WTC11 (cell line): ENCODE data around the gene FABP1. TPM values are rescaled to one million over a fixed set of nuclear protein-coding genes. Genes with fewer than 3 reads are reported as not detected.

ENCODE experiments used
- ATAC-seq: fragments of 200-7000 bp; cut with Tn5 transposase; 2 replicates; pipeline ENCODE4 v1.10.0; 2021; ENCODE audit warnings: mild to moderate bottlenecking, moderate library complexity
- CTCF ChIA-PET: fragments of 300-600 bp; sonication (Branson Sonifier 250); formaldehyde crosslinking; loops from one replicate; lab custom pipeline; 2021; ENCODE audit warnings: antibody characterized with exemption; lab: Charles Lee
- POLR2A ChIA-PET: fragments of 350-600 bp; sonication (Branson Sonifier 250); formaldehyde crosslinking; loops from one replicate; lab custom pipeline; 2021; ENCODE audit warnings: antibody characterized with exemption; lab: Charles Lee
- DNase-seq: peaks from one replicate; pipeline ENCODE4 v3.0.0; 2021; ENCODE audit warnings: low spot score
- H3K27ac Mint-ChIP-seq: 2 replicates; pipeline ENCODE4 v1.8.0; 2021; ENCODE audit warnings: mixed read lengths
- H3K27me3 Mint-ChIP-seq: 2 replicates; pipeline ENCODE4 v1.8.0; 2021; ENCODE audit warnings: low read depth, mild to moderate bottlenecking, moderate library complexity, mixed read lengths
- H3K36me3 Mint-ChIP-seq: 2 replicates; pipeline ENCODE4 v1.8.0; 2021; ENCODE audit warnings: mixed read lengths
- H3K4me1 Mint-ChIP-seq: 2 replicates; pipeline ENCODE4 v1.8.0; 2022; ENCODE audit warnings: mixed read lengths
- H3K4me3 Mint-ChIP-seq: 2 replicates; pipeline ENCODE4 v1.8.0; 2021; ENCODE audit warnings: mild to moderate bottlenecking, moderate library complexity, mixed read lengths
- H3K9me3 Mint-ChIP-seq: 2 replicates; pipeline ENCODE4 v1.8.0; 2021; ENCODE audit warnings: mixed read lengths
- AFF4 ChIP-seq: sonication (generic); formaldehyde crosslinking; IDR thresholded peaks from 2 replicates; pipeline ENCODE4 v1.8.1; 2023; ENCODE audit warnings: mild to moderate bottlenecking, missing genetic modification reagents, borderline replicate concordance
- ARID4B ChIP-seq: sonication (generic); formaldehyde crosslinking; IDR thresholded peaks from 2 replicates; pipeline ENCODE4 v1.8.0; 2023; ENCODE audit warnings: missing genetic modification reagents, mild to moderate bottlenecking, borderline replicate concordance
- ATF3 ChIP-seq: sonication (generic); formaldehyde crosslinking; conservative IDR thresholded peaks from 2 replicates; pipeline ENCODE4 v1.8.1; 2022; ENCODE audit warnings: mild to moderate bottlenecking, missing genetic modification reagents
- ATF6 ChIP-seq: sonication (generic); formaldehyde crosslinking; IDR thresholded peaks from 2 replicates; pipeline ENCODE4 v1.8.1; 2023; ENCODE audit warnings: mild to moderate bottlenecking, missing genetic modification reagents
- CBFB ChIP-seq: sonication (generic); formaldehyde crosslinking; IDR thresholded peaks from 2 replicates; pipeline ENCODE4 v1.8.1; 2022; ENCODE audit warnings: mild to moderate bottlenecking, low read depth, missing genetic modification reagents
- CTCF ChIP-seq: fragments of 200-600 bp; IDR thresholded peaks from 2 replicates; pipeline ENCODE4 v1.8.0; 2022; ENCODE audit warnings: antibody characterized with exemption
- ETV6 ChIP-seq: sonication (generic); formaldehyde crosslinking; IDR thresholded peaks from 2 replicates; pipeline ENCODE4 v1.8.1; 2022; ENCODE audit warnings: mild to moderate bottlenecking, missing genetic modification reagents
- FOXP1 ChIP-seq: sonication (generic); formaldehyde crosslinking; IDR thresholded peaks from 2 replicates; pipeline ENCODE4 v1.8.0; 2022; ENCODE audit warnings: missing genetic modification reagents, mild to moderate bottlenecking, moderate library complexity, borderline replicate concordance
- GABPB1 ChIP-seq: sonication (generic); formaldehyde crosslinking; IDR thresholded peaks from 2 replicates; pipeline ENCODE4 v1.8.1; 2023; ENCODE audit warnings: mild to moderate bottlenecking, missing genetic modification reagents
- SMAD3 ChIP-seq: sonication (generic); formaldehyde crosslinking; IDR thresholded peaks from 2 replicates; pipeline ENCODE4 v1.8.0; 2022; ENCODE audit warnings: missing genetic modification reagents, mild to moderate bottlenecking, borderline replicate concordance
- SOX15 ChIP-seq: fragments of 250-450 bp; sonication (Bioruptor Pico); IDR thresholded peaks from 2 replicates; pipeline ENCODE4 v1.9.0; 2021; ENCODE audit warnings: mild to moderate bottlenecking
- ZBTB21 ChIP-seq: sonication (generic); formaldehyde crosslinking; IDR thresholded peaks from 2 replicates; pipeline ENCODE4 v1.8.1; 2023; ENCODE audit warnings: mild to moderate bottlenecking, missing genetic modification reagents, borderline replicate concordance
- ZBTB43 ChIP-seq: sonication (generic); formaldehyde crosslinking; IDR thresholded peaks from 2 replicates; pipeline ENCODE4 v1.8.1; 2023; ENCODE audit warnings: mild to moderate bottlenecking, missing genetic modification reagents
- ZNF232 ChIP-seq: sonication (generic); formaldehyde crosslinking; IDR thresholded peaks from 2 replicates; pipeline ENCODE4 v1.8.0; 2022; ENCODE audit warnings: mild to moderate bottlenecking, missing genetic modification reagents
- ZSCAN18 ChIP-seq: fragments of 250-450 bp; sonication (Bioruptor Pico); IDR thresholded peaks from 2 replicates; pipeline ENCODE4 v2.1.2; 2022; ENCODE audit warnings: mild to moderate bottlenecking, moderate library complexity
- total RNA-seq: library from RNA; stranded (reverse); gene quantifications from 3 replicates; pipeline ENCODE4 v1.2.3, GENCODE V29; 2021

FABP1 gene
- total RNA-seq, 1 experiment from 2014 or later, result 0.46 TPM

- TF ChIP-seq AFF4 (CRISPR knock-in tag), result no peak
- no peak for TF ChIP-seq ARID4B
- TF ChIP-seq ZNF232 (CRISPR knock-in tag), result no peak
Measured at GRCh38 chr2:88085602-88086001, 42.3 kb downstream of the FABP1 start (continued).

- Mint-ChIP-seq H3K27ac (no peak overlapping the region), H3K36me3 (no peaks in the 10 kb centered on the region), H3K4me1 (peaks cover 21% of the 10 kb centered on the region), H3K27me3 (no peaks in the 10 kb centered on the region; the same call in 1 of the 2 replicates), H3K4me3 (no peak overlapping the region), H3K9me3 (no peaks in the 10 kb centered on the region)
- TF ChIP-seq SOX15 (CRISPR knock-in tag) (no peak), ATF3 (CRISPR knock-in tag) (no peak)
- ChIA-PET POLR2A (no interaction called here), CTCF (interaction anchor here (0.6 to 1.9 kb wide), 2 partner anchors 9 to 25 kb away, joined by 3 to 16 read pairs; no protein-coding TSS in a partner anchor)
- ATAC-seq (peak; percentile 50; the same call in 1 of the 2 replicates), DNase-seq (no peak)
Measured at GRCh38 chr2:88085099-88085498, 42.8 kb downstream of the FABP1 start.

- CTCF ChIA-PET, result interaction anchor here (0.7 to 2.9 kb wide), 4 partner anchors 11 to 81 kb away, joined by 3 to 33 read pairs (median 3); no protein-coding TSS in a partner anchor
- Mint-ChIP-seq H3K36me3 (no peaks in the 10 kb centered on the region), H3K27ac (peak overlapping the region; percentile 71; the same call in 1 of the 2 replicates), H3K4me1 (peaks cover 21% of the 10 kb centered on the region), H3K9me3 (no peaks in the 10 kb centered on the region), H3K27me3 (no peaks in the 10 kb centered on the region; the same call in 1 of the 2 replicates), H3K4me3 (no peak overlapping the region)
- ATAC-seq (peak; percentile 77), DNase-seq (no peak)
- POLR2A ChIA-PET, result interaction anchor here (1.2 kb wide), 1 partner anchor 23 kb away, joined by 5 read pairs; no protein-coding TSS in a partner anchor
- no peak for TF ChIP-seq ATF6
- no peak for TF ChIP-seq FOXP1
- no peak for TF ChIP-seq CTCF
- TF ChIP-seq ZBTB21 (CRISPR knock-in tag), result no peak
- no peak for TF ChIP-seq CBFB (CRISPR knock-in tag)
- TF ChIP-seq ETV6 (CRISPR knock-in tag), result no peak
- TF ChIP-seq SMAD3 (CRISPR knock-in tag), result no peak
- no peak for TF ChIP-seq ZSCAN18
- no peak for TF ChIP-seq GABPB1 (CRISPR knock-in tag)
- no peak for TF ChIP-seq ZBTB43 (CRISPR knock-in tag)
Measured at GRCh38 chr2:88082781-88083180, 45.1 kb downstream of the FABP1 start.
